Esophagus muscularis mucosa (tissue), 3 donors: ENCODE measurements around the gene ARSI.

ENCODE experiments used
- CTCF ChIP-seq, 3 experiments: fragments of 200-600 bp in 2 of 3; fragments of 450-650 bp in 1 of 3; sonication (generic) in 2 of 3; IDR thresholded peaks; one replicate each; pipeline ENCODE4 v1.5.1; 2017 to 2019; ENCODE audit warnings: antibody characterized with exemption in 3 of 3, mild to moderate bottlenecking in 2 of 3, moderate library complexity in 1 of 3
- EP300 ChIP-seq: sonication (generic); formaldehyde crosslinking; IDR thresholded peaks from one replicate; pipeline ENCODE4 v1.6.1; 2017; ENCODE audit warnings: antibody characterized with exemption

- TF ChIP-seq CTCF (IDR thresholded peaks at IDR 0.05) (no peak), EP300 (no peak)
Observed at GRCh38 chr5:150345716-150346115, 43.0 kb upstream of the ARSI start.
